Neural cell (in vitro differentiated cells): Measurements from ENCODE around the gene PDE7B. TPM values are rescaled to one million over a fixed set of nuclear protein-coding genes. Genes with fewer than 3 reads are reported as not detected.

Experiments
- H2AFZ ChIP-seq: fragments of 200-600, 300-800 bp; sonication (generic), shearing (Covaris generic); 2 replicates; pipeline ENCODE4 v1.6.0; 2014; ENCODE audit warnings: low read depth, mild to moderate bottlenecking, antibody characterized with exemption, low read length, moderate library complexity
- H3F3A ChIP-seq: fragments of 200-600 bp; shearing (Covaris generic); 2 replicates; pipeline ENCODE4 v1.6.1; 2016; ENCODE audit warnings: mild to moderate bottlenecking, moderate library complexity, mixed read lengths, antibody characterized with exemption, low read length; ENCODE audit not compliant: insufficient read depth, poor library complexity, severe bottlenecking
- H3K27ac ChIP-seq: fragments of 200-600, 300-800 bp; sonication (generic), shearing (Covaris generic); 2 replicates; pipeline ENCODE4 v1.5.1; 2014; ENCODE audit warnings: mild to moderate bottlenecking, low read length, moderate library complexity
- H3K27me3 ChIP-seq: fragments of 300-800, 200-600 bp; sonication (generic), shearing (Covaris generic); 2 replicates; pipeline ENCODE4 v1.6.0; 2014; ENCODE audit warnings: mild to moderate bottlenecking, low read depth, low read length, moderate library complexity; ENCODE audit not compliant: insufficient read depth
- H3K36me3 ChIP-seq: fragments of 300-800, 200-600 bp; sonication (generic), shearing (Covaris generic); 2 replicates; pipeline ENCODE4 v1.5.1; 2014; ENCODE audit warnings: mild to moderate bottlenecking, antibody characterized with exemption, low read length, moderate library complexity; ENCODE audit not compliant: insufficient read depth
- H3K4me2 ChIP-seq: fragments of 300-800, 200-600 bp; sonication (generic), shearing (Covaris generic); 2 replicates; pipeline ENCODE4 v1.6.0; 2014; ENCODE audit warnings: mild to moderate bottlenecking, low read length
- H3K4me3 ChIP-seq: fragments of 300-800, 200-600 bp; sonication (generic), shearing (Covaris generic); 2 replicates; pipeline ENCODE4 v1.5.1; 2014; ENCODE audit warnings: mild to moderate bottlenecking, low read length, moderate library complexity
- H3K79me2 ChIP-seq: fragments of 200-600 bp; shearing (Covaris generic); replicated peaks from 2 replicates; pipeline ENCODE4 v1.6.0; 2014; ENCODE audit warnings: mild to moderate bottlenecking, low read length, moderate library complexity; ENCODE audit not compliant: insufficient read depth
- H3K9ac ChIP-seq: fragments of 300-800, 200-600 bp; sonication (generic), shearing (Covaris generic); 2 replicates; pipeline ENCODE4 v1.6.1; 2016; ENCODE audit warnings: mild to moderate bottlenecking, low read length, mixed read lengths
- H3K9me2 ChIP-seq: fragments of 200-600 bp; shearing (Covaris generic); 2 replicates; pipeline ENCODE4 v1.6.1; 2016; ENCODE audit warnings: mild to moderate bottlenecking, low read length, mixed read lengths; ENCODE audit not compliant: insufficient read depth
- H3K9me3 ChIP-seq: fragments of 200-600, 300-800 bp; sonication (generic), shearing (Covaris generic); 2 replicates; pipeline ENCODE4 v1.6.1; 2016; ENCODE audit warnings: mild to moderate bottlenecking, mixed run types, low read length, moderate library complexity, mixed read lengths
- H4K20me1 ChIP-seq: fragments of 200-600 bp; shearing (Covaris generic); 2 replicates; pipeline ENCODE4 v1.6.1; 2016; ENCODE audit warnings: mild to moderate bottlenecking, mixed run types; ENCODE audit not compliant: insufficient read depth
- CTCF ChIP-seq: fragments of 450-650 bp; IDR thresholded peaks from 2 replicates; pipeline ENCODE4 v1.5.1; 2014; ENCODE audit warnings: antibody characterized with exemption, mild to moderate bottlenecking, moderate library complexity; ENCODE audit not compliant: poor library complexity, severe bottlenecking
- EP300 ChIP-seq: fragments of 450-650 bp; conservative IDR thresholded peaks from 2 replicates; pipeline ENCODE4 v1.6.1; 2014; ENCODE audit warnings: antibody characterized with exemption, mild to moderate bottlenecking, moderate library complexity; ENCODE audit not compliant: poor library complexity, severe bottlenecking
- EZH2 ChIP-seq: fragments of 200-600, 300-800 bp; shearing (Covaris generic), sonication (generic); IDR thresholded peaks from 2 replicates; pipeline ENCODE4 v1.6.1; 2014; ENCODE audit warnings: antibody characterized with exemption, low read length, borderline replicate concordance, mild to moderate bottlenecking; ENCODE audit not compliant: insufficient read depth, poor library complexity, severe bottlenecking
- MXI1 ChIP-seq: fragments of 450-650 bp; conservative IDR thresholded peaks from 2 replicates; pipeline ENCODE4 v1.6.1; 2014; ENCODE audit warnings: antibody characterized with exemption, mild to moderate bottlenecking; ENCODE audit not compliant: poor library complexity, severe bottlenecking
- POLR2AphosphoS5 ChIP-seq: IDR thresholded peaks from 2 replicates; pipeline ENCODE4 v1.6.1; 2012
- RAD21 ChIP-seq: fragments of 450-650 bp; conservative IDR thresholded peaks from 2 replicates; pipeline ENCODE4 v1.6.1; 2014; ENCODE audit warnings: antibody characterized with exemption, mild to moderate bottlenecking, moderate library complexity
- REST ChIP-seq: IDR thresholded peaks from 2 replicates; pipeline ENCODE4 v1.6.1; 2012; ENCODE audit warnings: borderline replicate concordance
- SMC3 ChIP-seq: fragments of 450-650 bp; conservative IDR thresholded peaks from 2 replicates; pipeline ENCODE4 v1.6.1; 2014; ENCODE audit warnings: antibody characterized with exemption, mild to moderate bottlenecking, moderate library complexity; ENCODE audit not compliant: poor library complexity
- TAF1 ChIP-seq: IDR thresholded peaks from 2 replicates; pipeline ENCODE4 v1.6.1; 2012; ENCODE audit warnings: low read depth
- polyA plus RNA-seq: library from polyadenylated mRNA; depleted of rRNA; stranded (reverse); fragments of >200 nt; gene quantifications from 2 replicates; pipeline ENCODE4 v1.2.3, GENCODE V29; 2014

PDE7B gene
- polyA plus RNA-seq, 1 donor from 2014 or later: 5.9 TPM

- Histone ChIP-seq H3K36me3 (no peaks in the 10 kb centered on the region), H3K27me3 (no peaks in the 10 kb centered on the region), H3K4me2 (no peak overlapping the region), H3K27ac (no peak overlapping the region), H3K4me3 (no peak overlapping the region), H3K9ac (no peak overlapping the region), H2AFZ (no peak overlapping the region), H3K9me2 (no peaks in the 10 kb centered on the region), H4K20me1 (no peaks in the 10 kb centered on the region), H3K9me3 (no peaks in the 10 kb centered on the region), H3F3A (no peaks in the 10 kb centered on the region), H3K79me2 (no peaks in the 10 kb centered on the region)
- TF ChIP-seq EZH2 (no peak), MXI1 (no peak), CTCF (no peak), SMC3 (no peak), REST (no peak), EP300 (no peak), POLR2AphosphoS5 (no peak), RAD21 (no peak), TAF1 (no peak)
These were observed 294.6 kb downstream of the PDE7B start for GRCh38 chr6:136146130-136146529.

- H3K27me3 ChIP-seq: no peaks in the 10 kb centered on the region
- H3K36me3 ChIP-seq: no peaks in the 10 kb centered on the region
- no peak overlapping the region for H3K4me3 ChIP-seq
- H3K9me2 ChIP-seq: no peaks in the 10 kb centered on the region
- H3K27ac ChIP-seq: no peak overlapping the region
- no peak for TF ChIP-seq EZH2
- TF ChIP-seq TAF1: no peak
- TF ChIP-seq RAD21: no peak
- no peak for TF ChIP-seq REST
- no peak for TF ChIP-seq CTCF
- TF ChIP-seq EP300: no peak
- no peak for TF ChIP-seq MXI1
- TF ChIP-seq POLR2AphosphoS5: no peak
- no peak for TF ChIP-seq SMC3
- no peak overlapping the region for H2AFZ ChIP-seq
- H4K20me1 ChIP-seq: no peaks in the 10 kb centered on the region
- H3K9ac ChIP-seq: no peak overlapping the region
- H3K4me2 ChIP-seq: no peak overlapping the region
- no peaks in the 10 kb centered on the region for H3K79me2 ChIP-seq
- H3K9me3 ChIP-seq: no peaks in the 10 kb centered on the region
- no peaks in the 10 kb centered on the region for H3F3A ChIP-seq
These were observed 295.8 kb downstream of the PDE7B start for GRCh38 chr6:136147342-136147741.
